ENCODE data around the gene LRRC32. TPM values are rescaled to one million over a fixed set of nuclear protein-coding genes. Genes with fewer than 3 reads are reported as not detected.

The LRRC32 gene
- total RNA-seq, 1 experiment from 2014 or later = 0.15 TPM

GRCh38 chr11:76626266-76626665 is 44.3 kb downstream of the LRRC32 start:
- no peaks in the 10 kb centered on the region for H3K4me1 ChIP-seq (ENCODE audit: control insufficient read depth, insufficient read depth, low read length)
- TF ChIP-seq CTCF (IDR thresholded peaks at IDR 0.05) (no peak), POLR2AphosphoS5 (IDR thresholded peaks at IDR 0.05; ENCODE audit: low read depth, low read length) (no peak)
- POLR2A ChIA-PET = no interaction called here
- no peaks in the 10 kb centered on the region for H3K9me3 ChIP-seq (ENCODE audit: control insufficient read depth, insufficient read depth, low read depth, low read length)
- H3K27me3 ChIP-seq (ENCODE audit: control insufficient read depth, insufficient read depth, low read length) = no peaks in the 10 kb centered on the region
- H3K27ac ChIP-seq (ENCODE audit: low read length) = no peak overlapping the region
- CTCF ChIA-PET = no interaction called here
- no TSS peak for BruUV-seq (replicated peaks)
- DNase-seq (ENCODE audit: low read depth, low spot score) = no peak
- in situ Hi-C loops (cut with HindIII; ENCODE audit: low pct_unique_long_range_greater_than_20kb, low sequenced_read_pairs) = no loop called here
- intact Hi-C loops (cut with micrococcal nuclease; ENCODE audit: unreplicated experiment) = no loop called here
- no peak for ATAC-seq
- no peaks in the 10 kb centered on the region for H3K36me3 ChIP-seq (ENCODE audit: control insufficient read depth, insufficient read depth, low read length)
- H3K4me3 ChIP-seq (ENCODE audit: low read depth in 2 of 2, low read length in 2 of 2) = no peak overlapping the region

- ATAC-seq (no peak), DNase-seq (ENCODE audit: low read depth, low spot score) (no peak)
- Histone ChIP-seq H3K9me3 (ENCODE audit: control insufficient read depth, insufficient read depth, low read depth, low read length) (no peaks in the 10 kb centered on the region), H3K4me1 (ENCODE audit: control insufficient read depth, insufficient read depth, low read length) (no peaks in the 10 kb centered on the region), H3K27ac (ENCODE audit: low read length) (no peak overlapping the region), H3K36me3 (ENCODE audit: control insufficient read depth, insufficient read depth, low read length) (no peaks in the 10 kb centered on the region), H3K27me3 (ENCODE audit: control insufficient read depth, insufficient read depth, low read length) (no peaks in the 10 kb centered on the region), H3K4me3 (ENCODE audit: low read depth in 2 of 2, low read length in 2 of 2) (no peak overlapping the region)
- ChIA-PET POLR2A (no interaction called here), CTCF (no interaction called here)
- in situ Hi-C loops (cut with HindIII; ENCODE audit: low pct_unique_long_range_greater_than_20kb, low sequenced_read_pairs) (no loop called here), intact Hi-C loops (cut with micrococcal nuclease; ENCODE audit: unreplicated experiment) (no loop called here)
- BruUV-seq (replicated peaks) = no TSS peak
- no peak for TF ChIP-seq REST (IDR thresholded peaks at IDR 0.05; ENCODE audit: insufficient read depth in 1 of 2, low read depth in 2 of 2, low read length in 1 of 2)
- no peak for TF ChIP-seq SIN3A (IDR thresholded peaks at IDR 0.05; ENCODE audit: borderline replicate concordance, insufficient read depth, low read depth, low read length)
- no peak for TF ChIP-seq CTCF (IDR thresholded peaks at IDR 0.05)
- TF ChIP-seq TCF7L2 (IDR thresholded peaks at IDR 0.05; ENCODE audit: low read depth, low read length) = no peak
- TF ChIP-seq POLR2AphosphoS5 (IDR thresholded peaks at IDR 0.05; ENCODE audit: low read depth, low read length) = no peak
These were observed 44.9 kb downstream of the LRRC32 start for GRCh38 chr11:76625472-76626186.

All from Panc1 (cell line).